AG04450 (cell line): ENCODE measurements around the gene FBXW8. TPM values are rescaled to one million over a fixed set of nuclear protein-coding genes. Genes with fewer than 3 reads are reported as not detected.

Source experiments
- CTCF ChIA-PET: fragments of 300-600, 350-600 bp; formaldehyde crosslinking; extraction: SDS; loops from one replicate; lab custom pipeline; 2022; ENCODE audit warnings: antibody characterized with exemption, inconsistent platforms; lab: Charles Lee
- POLR2A ChIA-PET: fragments of 350-600 bp; formaldehyde crosslinking; extraction: SDS; loops from one replicate; lab custom pipeline; 2021; ENCODE audit warnings: antibody characterized with exemption, inconsistent platforms; lab: Yijun Ruan, JAX
- DNase-seq: peaks from one replicate; pipeline ENCODE4 v3.0.0-alpha.2; 2011; ENCODE audit warnings: low read depth, low spot score
- H3K27ac ChIP-seq: one replicate; pipeline ENCODE4 v1.5.1; 2012; ENCODE audit warnings: low read depth, low read length, control low read depth
- H3K27me3 ChIP-seq: one replicate; pipeline ENCODE4 v1.6.0; 2012; ENCODE audit warnings: low read length; ENCODE audit not compliant: control insufficient read depth, insufficient read depth
- H3K4me3 ChIP-seq: 2 replicates; pipeline ENCODE4 v1.5.1; 2011; ENCODE audit warnings: mild to moderate bottlenecking, low read depth, low read length, control low read depth
- H3K9me3 ChIP-seq: 2 replicates; pipeline ENCODE4 v1.5.1; 2012; ENCODE audit warnings: low read length; ENCODE audit not compliant: control insufficient read depth, insufficient read depth
- polyA plus RNA-seq: library from polyadenylated mRNA; depleted of rRNA; stranded (reverse); fragments of >200 nt; gene quantifications from 2 replicates; pipeline ENCODE4 v1.2.3, GENCODE V29; 2011
- TF ChIP-seq, protein P1 (sequence below): IDR thresholded peaks from 2 replicates; pipeline ENCODE4 v1.5.1; 2011; ENCODE audit warnings: low read depth, low read length, control low read depth, inconsistent platforms

FBXW8 gene
- polyA plus RNA-seq, 1 experiment: 23.0 TPM

DNA sequence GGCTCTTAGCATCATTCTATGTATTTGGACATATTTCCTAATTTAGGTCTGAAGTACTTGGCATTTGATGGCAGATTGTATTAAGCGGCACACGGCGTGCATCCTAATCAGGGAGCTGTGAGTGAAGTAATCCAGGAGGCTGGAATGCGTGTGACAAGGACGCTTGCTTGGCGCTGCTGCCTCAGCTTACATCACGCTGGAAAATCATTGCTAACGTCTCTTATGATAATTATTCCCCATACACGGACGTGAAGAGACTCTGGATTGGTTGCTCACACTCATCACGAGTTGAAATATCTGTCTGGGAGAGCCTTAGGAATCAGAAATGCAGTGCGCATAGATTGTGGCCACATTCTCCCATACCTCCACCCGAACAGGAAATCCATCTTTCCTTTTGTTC is 85.3 kb downstream of the FBXW8 start:
- Histone ChIP-seq H3K9me3 (no peaks in the 10 kb centered on the region), H3K27ac (no peak overlapping the region), H3K4me3 (no peak overlapping the region), H3K27me3 (no peaks in the 10 kb centered on the region)
- ChIA-PET CTCF (no interaction called here), POLR2A (no interaction called here)
- DNase-seq: no peak
- TF ChIP-seq, protein P1, sequence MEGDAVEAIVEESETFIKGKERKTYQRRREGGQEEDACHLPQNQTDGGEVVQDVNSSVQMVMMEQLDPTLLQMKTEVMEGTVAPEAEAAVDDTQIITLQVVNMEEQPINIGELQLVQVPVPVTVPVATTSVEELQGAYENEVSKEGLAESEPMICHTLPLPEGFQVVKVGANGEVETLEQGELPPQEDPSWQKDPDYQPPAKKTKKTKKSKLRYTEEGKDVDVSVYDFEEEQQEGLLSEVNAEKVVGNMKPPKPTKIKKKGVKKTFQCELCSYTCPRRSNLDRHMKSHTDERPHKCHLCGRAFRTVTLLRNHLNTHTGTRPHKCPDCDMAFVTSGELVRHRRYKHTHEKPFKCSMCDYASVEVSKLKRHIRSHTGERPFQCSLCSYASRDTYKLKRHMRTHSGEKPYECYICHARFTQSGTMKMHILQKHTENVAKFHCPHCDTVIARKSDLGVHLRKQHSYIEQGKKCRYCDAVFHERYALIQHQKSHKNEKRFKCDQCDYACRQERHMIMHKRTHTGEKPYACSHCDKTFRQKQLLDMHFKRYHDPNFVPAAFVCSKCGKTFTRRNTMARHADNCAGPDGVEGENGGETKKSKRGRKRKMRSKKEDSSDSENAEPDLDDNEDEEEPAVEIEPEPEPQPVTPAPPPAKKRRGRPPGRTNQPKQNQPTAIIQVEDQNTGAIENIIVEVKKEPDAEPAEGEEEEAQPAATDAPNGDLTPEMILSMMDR: no peak

DNA sequence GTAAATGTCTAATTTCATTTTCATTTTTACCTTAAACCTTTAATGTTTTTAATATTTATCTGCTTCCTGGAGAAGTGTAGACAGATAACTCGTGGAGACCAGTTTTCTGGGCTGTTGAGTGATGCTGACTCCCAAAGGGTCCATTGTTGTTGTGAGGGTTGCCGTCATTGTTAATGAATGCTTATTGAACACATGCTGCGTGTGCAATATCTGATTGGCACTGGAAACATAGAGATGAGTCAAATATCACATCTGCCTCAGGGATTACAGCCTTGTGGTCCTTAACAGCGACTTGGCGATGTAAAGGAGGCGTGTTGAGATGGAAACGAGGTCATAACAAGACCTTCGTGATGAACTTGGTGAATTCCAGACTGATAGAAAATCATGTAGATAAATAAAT is 85.9 kb downstream of the FBXW8 start:
- ChIA-PET CTCF (no interaction called here), POLR2A (no interaction called here)
- H3K27ac ChIP-seq: no peak overlapping the region
- H3K4me3 ChIP-seq: no peak overlapping the region
- H3K27me3 ChIP-seq: no peaks in the 10 kb centered on the region
- H3K9me3 ChIP-seq: no peaks in the 10 kb centered on the region
- TF ChIP-seq, protein P1: no peak
- no peak for DNase-seq

DNA sequence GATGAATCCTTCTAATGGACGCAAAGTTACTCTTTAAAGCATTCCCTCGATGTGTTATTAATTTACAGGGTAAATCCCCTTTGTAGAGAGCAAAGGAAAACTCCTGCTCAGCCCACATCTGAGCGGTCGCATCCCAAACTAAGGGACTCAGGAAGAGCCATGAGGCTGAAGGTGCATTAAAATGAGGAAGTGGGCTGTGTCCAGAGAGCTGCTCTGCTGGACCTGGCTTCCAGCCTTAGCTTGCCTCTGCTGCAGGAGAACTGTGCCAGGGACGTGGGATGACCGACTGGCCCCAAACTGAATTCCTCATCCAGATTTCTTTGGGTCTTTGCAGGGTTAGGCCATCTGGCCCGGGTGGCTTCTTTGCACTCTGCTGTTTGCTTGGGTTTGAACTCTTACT is 88.3 kb downstream of the FBXW8 start:
- no peak overlapping the region for H3K27ac ChIP-seq
- no peaks in the 10 kb centered on the region for H3K27me3 ChIP-seq
- TF ChIP-seq, protein P1: no peak
- no peaks in the 10 kb centered on the region for H3K9me3 ChIP-seq
- CTCF ChIA-PET: no interaction called here
- POLR2A ChIA-PET: no interaction called here
- no peak for DNase-seq
- H3K4me3 ChIP-seq: no peak overlapping the region

DNA sequence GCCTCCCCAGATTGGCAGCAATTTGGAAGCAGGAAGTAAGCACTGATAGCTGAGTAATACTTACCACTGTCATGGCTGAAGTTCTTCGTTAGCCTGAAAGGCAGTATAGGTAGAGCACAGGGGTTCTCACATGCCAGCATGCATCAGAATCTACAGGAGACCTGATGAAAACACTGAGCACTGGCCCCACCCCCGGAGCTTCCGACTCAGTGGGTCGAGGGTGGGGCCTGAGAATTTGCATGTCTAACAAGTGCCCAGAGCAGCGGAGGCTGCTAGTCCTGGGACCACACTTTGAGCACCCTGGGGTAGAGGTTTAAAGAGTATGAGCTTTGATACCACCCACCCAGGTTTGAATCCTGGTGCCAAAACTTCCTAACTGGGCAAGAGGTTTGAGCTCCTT is 89.6 kb downstream of the FBXW8 start:
- CTCF ChIA-PET: interaction anchor here (1.0 kb wide), 1 partner anchor 9 kb away, joined by 5 read pairs; no protein-coding TSS in a partner anchor
- TF ChIP-seq, protein P1: no peak
- Histone ChIP-seq H3K27ac (no peak overlapping the region), H3K4me3 (no peak overlapping the region), H3K9me3 (no peaks in the 10 kb centered on the region), H3K27me3 (no peaks in the 10 kb centered on the region)
- POLR2A ChIA-PET: no interaction called here
- DNase-seq: no peak

DNA sequence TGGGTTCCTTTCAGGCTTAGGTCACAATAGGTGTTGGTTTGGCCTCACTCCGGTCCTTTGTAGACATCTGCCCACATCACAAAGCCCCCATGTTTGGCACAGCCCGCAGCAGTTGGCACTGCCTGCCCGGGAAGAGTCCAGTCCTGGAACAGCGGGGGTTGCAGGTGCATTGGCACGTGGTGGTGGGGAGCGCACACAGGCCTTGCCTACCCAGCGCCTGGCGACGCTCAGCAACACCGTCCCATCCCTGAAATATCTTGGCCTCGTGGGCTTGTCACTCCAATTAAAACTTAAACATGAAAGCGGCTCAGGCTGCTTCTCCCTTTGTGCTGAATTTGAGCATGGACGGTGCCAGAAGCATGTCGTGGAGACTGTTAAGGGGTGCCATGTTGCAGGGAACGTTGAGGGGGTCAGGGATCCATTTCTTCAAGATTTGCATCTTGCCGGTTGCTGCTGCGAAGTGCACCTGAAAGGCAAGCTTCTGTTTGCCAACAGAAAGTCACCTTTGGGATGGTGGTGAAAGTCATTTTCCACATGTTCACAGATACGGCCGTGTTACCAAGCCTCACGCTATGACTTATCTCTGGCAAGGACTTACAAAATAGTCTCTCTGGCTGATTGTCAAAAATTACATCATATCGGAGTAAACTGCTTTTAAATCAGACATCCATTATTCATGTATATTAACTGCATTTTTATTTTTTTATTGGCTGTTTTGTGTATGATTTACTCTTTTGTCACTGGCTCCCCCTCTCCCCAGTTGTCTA is 91.5 kb downstream of the FBXW8 start:
- H3K9me3 ChIP-seq: no peaks in the 10 kb centered on the region
- no peak overlapping the region for H3K4me3 ChIP-seq
- TF ChIP-seq, protein P1: no peak
- H3K27ac ChIP-seq: no peak overlapping the region
- POLR2A ChIA-PET: no interaction called here
- CTCF ChIA-PET: interaction anchor here (0.6 to 0.8 kb wide), 2 partner anchors 23 to 24 kb away, joined by 3 read pairs; no protein-coding TSS in a partner anchor
- DNase-seq: no peak
- H3K27me3 ChIP-seq: no peaks in the 10 kb centered on the region
